K562 (cell line): ENCODE results near the gene TPM4. TPM values are rescaled to one million over a fixed set of nuclear protein-coding genes. Genes with fewer than 3 reads are reported as not detected.

Experiments used
- BCL6 ChIP-seq: fragments of 250-450 bp; sonication (Bioruptor Pico); IDR thresholded peaks from 2 replicates; pipeline ENCODE4 v1.4.0; 2020
- BCOR ChIP-seq: fragments of 450-650 bp; IDR thresholded peaks from 2 replicates; pipeline ENCODE4 v1.6.1; 2016
- C11orf30 ChIP-seq: fragments of 450-650 bp; IDR thresholded peaks from 2 replicates; pipeline ENCODE4 v1.6.1; 2016; ENCODE audit warnings: low read depth, mild to moderate bottlenecking
- HCFC1 ChIP-seq: IDR thresholded peaks from 2 replicates; pipeline ENCODE4 v1.6.1; 2012; ENCODE audit warnings: low read depth, low read length, improper control_type of control experiment
- KAT7 ChIP-seq: sonication (generic); formaldehyde crosslinking; IDR thresholded peaks from 2 replicates; pipeline ENCODE4 v1.8.0; 2022; ENCODE audit warnings: missing genetic modification reagents, mild to moderate bottlenecking, borderline replicate concordance
- KDM2B ChIP-seq: fragments of 250-450 bp; sonication (Bioruptor Pico); IDR thresholded peaks from 2 replicates; pipeline ENCODE4 v1.8.0; 2021; ENCODE audit warnings: mild to moderate bottlenecking, moderate library complexity
- KDM4B ChIP-seq, 2 experiments: fragments of 450-650 bp in 1 of 2; sonication (generic) in 1 of 2; IDR thresholded peaks; 2 replicates each; pipeline ENCODE4 v1.6.1; 2016 to 2017; ENCODE audit warnings: borderline replicate concordance in 2 of 2, antibody characterized with exemption in 1 of 2, low read depth in 1 of 2, mild to moderate bottlenecking in 1 of 2
- MYC ChIP-seq, 2 experiments: fragments of 250-450 bp in 1 of 2; sonication (Bioruptor Pico) in 1 of 2; IDR thresholded peaks; 2 replicates each; pipeline versions ENCODE4 v1.5.1 to v1.6.1; 2012 to 2021; ENCODE audit warnings: low read depth in 2 of 2, borderline replicate concordance in 1 of 2, improper control_type of control experiment in 1 of 2, low read length in 1 of 2, mild to moderate bottlenecking in 1 of 2, moderate library complexity in 1 of 2
- PHF21A ChIP-seq: fragments of 450-650 bp; IDR thresholded peaks from 2 replicates; pipeline ENCODE4 v1.6.1; 2017; ENCODE audit warnings: low read depth, borderline replicate concordance
- RBM22 ChIP-seq: fragments of 200-400 bp; formaldehyde crosslinking; IDR thresholded peaks from 2 replicates; pipeline ENCODE4 v1.6.1; 2018; ENCODE audit warnings: low read length, low read depth; ENCODE audit not compliant: poor library complexity, severe bottlenecking
- SLC30A9 ChIP-seq: fragments of 250-450 bp; sonication (Bioruptor Pico); IDR thresholded peaks from 2 replicates; pipeline ENCODE4 v1.8.0; 2022; ENCODE audit warnings: mild to moderate bottlenecking, moderate library complexity
- SMAD1 ChIP-seq: fragments of 150-350 bp; IDR thresholded peaks from 2 replicates; pipeline ENCODE4 v1.6.1; 2014; ENCODE audit warnings: low read length, low read depth; ENCODE audit not compliant: partially characterized antibody
- SMAD3 ChIP-seq: fragments of 450-650 bp; formaldehyde crosslinking; conservative IDR thresholded peaks from 2 replicates; pipeline ENCODE4 v1.4.0; 2020; ENCODE audit warnings: mild to moderate bottlenecking
- TAF7 ChIP-seq: fragments of 450-650 bp; IDR thresholded peaks from 2 replicates; pipeline ENCODE4 v1.6.1; 2016; ENCODE audit warnings: missing genetic modification characterization, missing compliant biosample characterization
- ZBTB1 ChIP-seq: sonication (generic); formaldehyde crosslinking; IDR thresholded peaks from 2 replicates; pipeline ENCODE4 v1.8.1; 2023; ENCODE audit warnings: missing genetic modification reagents, low read depth, mild to moderate bottlenecking, borderline replicate concordance
- ZNF174 ChIP-seq: fragments of 250-450 bp; sonication (Bioruptor Pico); IDR thresholded peaks from 2 replicates; pipeline ENCODE4 v1.4.0; 2020; ENCODE audit warnings: mild to moderate bottlenecking
- ZNF175 ChIP-seq: fragments of 200-800 bp; sonication (Bioruptor generic); IDR thresholded peaks from 2 replicates; pipeline ENCODE4 v1.6.1; 2016; ENCODE audit warnings: low read depth, mild to moderate bottlenecking, missing genetic modification characterization, missing compliant biosample characterization
- polyA plus RNA-seq, 8 experiments: library from polyadenylated mRNA; depleted of rRNA in 4 of 8; stranded (reverse) in 5 of 8; unstranded in 3 of 8; fragments of >200 nt; fragmentation: Nextera tagmentation in 2 of 8; fragmentation: Illumina TruSeq in 1 of 8; extraction: Ambion mirVana in 2 of 8; extraction: Trizol in 1 of 8; gene quantifications; 2 replicates each; pipeline versions ENCODE4 v1.2.1 to v1.2.3, GENCODE V29; 2011 to 2014; ENCODE audit warnings: inconsistent platforms in 1 of 8, missing spikeins in 1 of 8
- total RNA-seq, 7 experiments: library from RNA; depleted of rRNA in 6 of 7; stranded (reverse); fragments of >200 nt in 6 of 7; fragmentation: Illumina TruSeq in 2 of 7; extraction: Trizol in 2 of 7; gene quantifications; 2 replicates each; pipeline versions ENCODE4 v1.2.1 to v1.2.3, GENCODE V29; 2011 to 2021; ENCODE audit warnings: low replicate concordance in 1 of 7
- TF ChIP-seq, protein P1 (sequence below), 2 experiments: fragments of 450-650 bp in 1 of 2; sonication (generic) in 1 of 2; formaldehyde crosslinking in 1 of 2; IDR thresholded peaks; 2 replicates each; pipeline versions ENCODE4 v1.7.1 to v1.9.0; 2016 to 2022; ENCODE audit warnings: inconsistent platforms in 1 of 2, mild to moderate bottlenecking in 1 of 2, missing genetic modification reagents in 1 of 2

TPM4 gene
- total and polyA plus RNA-seq, 9 of the 15 experiments (the other 6 are each of a cell fraction or from before 2014, with no cell fraction given) = 28.1 to 111 (median 77.4) TPM

DNA sequence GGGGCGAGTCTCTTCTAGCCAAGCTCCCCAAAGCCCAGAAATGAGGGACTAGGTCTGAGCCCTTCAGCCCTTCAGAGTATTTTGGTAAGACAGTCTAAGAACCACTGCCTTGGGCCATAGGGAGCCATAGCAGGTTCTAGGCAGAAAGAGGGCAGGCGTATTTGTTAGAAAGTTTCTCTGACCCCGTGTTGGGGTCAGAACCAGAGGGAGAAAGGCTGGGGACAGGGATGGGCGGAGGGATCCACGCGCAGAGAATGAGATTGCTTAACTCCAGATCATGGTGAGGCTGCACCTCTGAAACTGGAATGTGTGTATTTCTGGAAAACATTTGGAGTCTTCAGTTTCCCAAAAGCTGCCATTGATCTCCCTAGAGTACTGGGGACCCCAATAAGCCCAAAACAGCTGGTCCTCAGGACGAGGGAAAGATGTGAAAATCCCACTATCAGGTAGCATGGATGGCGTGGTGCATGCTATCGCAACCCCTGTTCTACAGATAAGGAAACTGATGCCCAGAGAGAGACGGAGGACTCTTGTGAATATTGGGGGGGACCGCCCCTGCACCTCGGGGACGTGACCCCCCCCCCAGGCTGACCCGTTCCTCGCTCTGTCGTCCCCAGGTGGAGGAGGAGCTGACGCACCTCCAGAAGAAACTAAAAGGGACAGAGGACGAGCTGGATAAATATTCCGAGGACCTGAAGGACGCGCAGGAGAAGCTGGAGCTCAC is 703 bp upstream of the TPM4 start (continued):
- TF ChIP-seq ZNF175 (CRISPR knock-in tag) = no peak
- no peak for TF ChIP-seq KDM2B
- TF ChIP-seq BCOR = peak; percentile 98
- TF ChIP-seq MYC (IDR thresholded peaks at IDR 0.05; ENCODE audit: low read depth, low read length) = no peak
- no peak for TF ChIP-seq MYC (CRISPR knock-in tag; IDR thresholded peaks at IDR 0.05; ENCODE audit: borderline replicate concordance, low read depth)
- no peak for TF ChIP-seq SMAD3 (CRISPR knock-in tag)
- TF ChIP-seq BCL6 (CRISPR knock-in tag) = no peak
- no peak for TF ChIP-seq ZNF174 (CRISPR knock-in tag)
- TF ChIP-seq HCFC1 = no peak
- TF ChIP-seq TAF7 (tag) = 0 out of 2 replicates have a peak, but pooled peaks have one; percentile 30
- no peak for TF ChIP-seq KDM4B (IDR thresholded peaks at IDR 0.05; ENCODE audit: borderline replicate concordance in 2 of 2, low read depth in 1 of 2)
- TF ChIP-seq ZBTB1 (CRISPR knock-in tag) = no peak
- no peak for TF ChIP-seq PHF21A
- TF ChIP-seq KAT7 (CRISPR knock-in tag) = 0 out of 2 replicates have a peak, but pooled peaks have one; percentile 50
- TF ChIP-seq SLC30A9 (CRISPR knock-in tag) = no peak
- no peak for TF ChIP-seq SMAD1
- TF ChIP-seq, protein P1, sequence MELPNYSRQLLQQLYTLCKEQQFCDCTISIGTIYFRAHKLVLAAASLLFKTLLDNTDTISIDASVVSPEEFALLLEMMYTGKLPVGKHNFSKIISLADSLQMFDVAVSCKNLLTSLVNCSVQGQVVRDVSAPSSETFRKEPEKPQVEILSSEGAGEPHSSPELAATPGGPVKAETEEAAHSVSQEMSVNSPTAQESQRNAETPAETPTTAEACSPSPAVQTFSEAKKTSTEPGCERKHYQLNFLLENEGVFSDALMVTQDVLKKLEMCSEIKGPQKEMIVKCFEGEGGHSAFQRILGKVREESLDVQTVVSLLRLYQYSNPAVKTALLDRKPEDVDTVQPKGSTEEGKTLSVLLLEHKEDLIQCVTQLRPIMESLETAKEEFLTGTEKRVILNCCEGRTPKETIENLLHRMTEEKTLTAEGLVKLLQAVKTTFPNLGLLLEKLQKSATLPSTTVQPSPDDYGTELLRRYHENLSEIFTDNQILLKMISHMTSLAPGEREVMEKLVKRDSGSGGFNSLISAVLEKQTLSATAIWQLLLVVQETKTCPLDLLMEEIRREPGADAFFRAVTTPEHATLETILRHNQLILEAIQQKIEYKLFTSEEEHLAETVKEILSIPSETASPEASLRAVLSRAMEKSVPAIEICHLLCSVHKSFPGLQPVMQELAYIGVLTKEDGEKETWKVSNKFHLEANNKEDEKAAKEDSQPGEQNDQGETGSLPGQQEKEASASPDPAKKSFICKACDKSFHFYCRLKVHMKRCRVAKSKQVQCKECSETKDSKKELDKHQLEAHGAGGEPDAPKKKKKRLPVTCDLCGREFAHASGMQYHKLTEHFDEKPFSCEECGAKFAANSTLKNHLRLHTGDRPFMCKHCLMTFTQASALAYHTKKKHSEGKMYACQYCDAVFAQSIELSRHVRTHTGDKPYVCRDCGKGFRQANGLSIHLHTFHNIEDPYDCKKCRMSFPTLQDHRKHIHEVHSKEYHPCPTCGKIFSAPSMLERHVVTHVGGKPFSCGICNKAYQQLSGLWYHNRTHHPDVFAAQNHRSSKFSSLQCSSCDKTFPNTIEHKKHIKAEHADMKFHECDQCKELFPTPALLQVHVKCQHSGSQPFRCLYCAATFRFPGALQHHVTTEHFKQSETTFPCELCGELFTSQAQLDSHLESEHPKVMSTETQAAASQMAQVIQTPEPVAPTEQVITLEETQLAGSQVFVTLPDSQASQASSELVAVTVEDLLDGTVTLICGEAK (IDR thresholded peaks at IDR 0.05) = peak; percentile 54
- TF ChIP-seq, protein P1 (CRISPR knock-in tag; IDR thresholded peaks at IDR 0.05) = no peak
- TF ChIP-seq C11orf30 = no peak
- no peak for TF ChIP-seq RBM22
